ENCODE measurements around the gene GRIK4. TPM values are rescaled to one million over a fixed set of nuclear protein-coding genes. Genes with fewer than 3 reads are reported as not detected.

GRIK4 gene
- total RNA-seq, 1 experiment from 2014 or later = 3.3 TPM

- TF ChIP-seq ATF3 (CRISPR knock-in tag; conservative IDR thresholded peaks at IDR 0.05) = no peak
- H3K27me3 Mint-ChIP-seq (ENCODE audit: low read depth) = no peaks in the 10 kb centered on the region; the same call in 1 of the 2 replicates
- ChIA-PET POLR2A (interaction anchor here (0.8 kb wide), 1 partner anchor 12 kb away, joined by 3 read pairs; no protein-coding TSS in a partner anchor), CTCF (interaction anchor here (1.1 to 2.3 kb wide), 3 partner anchors 11 to 37 kb away, joined by 3 to 10 read pairs (median 5); no protein-coding TSS in a partner anchor)
- no peak for ATAC-seq
- peaks cover 8% of the 10 kb centered on the region; the same call in 1 of the 2 replicates for H3K36me3 Mint-ChIP-seq
- peaks cover 10% of the 10 kb centered on the region for H3K9me3 Mint-ChIP-seq
- H3K27ac Mint-ChIP-seq = no peak overlapping the region
- H3K4me3 Mint-ChIP-seq = no peak overlapping the region; the same call in 1 of the 2 replicates
- DNase-seq (ENCODE audit: low spot score) = no peak
- peaks cover 51% of the 10 kb centered on the region for H3K4me1 Mint-ChIP-seq
Measured at GRCh38 chr11:120526241-120526640, 14.7 kb downstream of the GRIK4 start.

GRCh38 chr11:120527111-120527761 lies 15.7 kb downstream of the GRIK4 start:
- Mint-ChIP-seq H3K4me1 (peaks cover 48% of the 10 kb centered on the region), H3K4me3 (peak overlapping the region; percentile 25; the same call in 1 of the 2 replicates), H3K36me3 (peaks cover 8% of the 10 kb centered on the region; the same call in 1 of the 2 replicates), H3K27ac (peak overlapping the region; percentile 89), H3K27me3 (ENCODE audit: low read depth) (no peaks in the 10 kb centered on the region; the same call in 1 of the 2 replicates), H3K9me3 (peaks cover 10% of the 10 kb centered on the region)
- DNase-seq (ENCODE audit: low spot score) (peak; percentile 86), ATAC-seq (peak; percentile 91)
- ChIA-PET POLR2A (interaction anchor here (1.0 kb wide), 1 partner anchor 22 kb away, joined by 3 read pairs; no protein-coding TSS in a partner anchor), CTCF (interaction anchor here (0.5 to 2.3 kb wide), 18 partner anchors 9 to 275 kb away, joined by 3 to 21 read pairs (median 4); partner anchors contain the start of gene GRIK4)
- TF ChIP-seq FOXP1 (CRISPR knock-in tag; IDR thresholded peaks at IDR 0.05; ENCODE audit: borderline replicate concordance) (no peak), MAX (CRISPR knock-in tag; IDR thresholded peaks at IDR 0.05) (peak; percentile 26; the same call in 1 of the 2 replicates), TP53 (CRISPR knock-in tag; IDR thresholded peaks at IDR 0.05) (no peak), RORB (CRISPR knock-in tag; IDR thresholded peaks at IDR 0.05) (no peak), JAZF1 (CRISPR knock-in tag; IDR thresholded peaks at IDR 0.05) (no peak), ETV6 (CRISPR knock-in tag; IDR thresholded peaks at IDR 0.05) (peak; percentile 91), ATF1 (CRISPR knock-in tag; IDR thresholded peaks at IDR 0.05) (no peak; the same call in 1 of the 2 replicates), ZNF425 (CRISPR knock-in tag; conservative IDR thresholded peaks at IDR 0.05) (no peak), ZNF219 (CRISPR knock-in tag; IDR thresholded peaks at IDR 0.05; ENCODE audit: borderline replicate concordance) (no peak), GABPB1 (CRISPR knock-in tag; IDR thresholded peaks at IDR 0.05) (no peak), MYBL2 (CRISPR knock-in tag; IDR thresholded peaks at IDR 0.05) (no peak), MLX (CRISPR knock-in tag; IDR thresholded peaks at IDR 0.05) (no peak), HMGXB4 (CRISPR knock-in tag; IDR thresholded peaks at IDR 0.05) (peak; percentile 69; the same call in 1 of the 2 replicates), MXD4 (CRISPR knock-in tag; IDR thresholded peaks at IDR 0.05; ENCODE audit: borderline replicate concordance) (0 out of 2 replicates have a peak, but pooled peaks have one; percentile 17), ATF3 (CRISPR knock-in tag; conservative IDR thresholded peaks at IDR 0.05) (no peak), ZNF121 (CRISPR knock-in tag; IDR thresholded peaks at IDR 0.05) (0 out of 2 replicates have a peak, but pooled peaks have one; percentile 1), ZBTB21 (CRISPR knock-in tag; IDR thresholded peaks at IDR 0.05; ENCODE audit: borderline replicate concordance) (no peak; the same call in 1 of the 2 replicates), E2F5 (CRISPR knock-in tag; IDR thresholded peaks at IDR 0.05) (no peak; the same call in 1 of the 2 replicates), ZSCAN18 (CRISPR knock-in tag; IDR thresholded peaks at IDR 0.05) (no peak), GTF2I (CRISPR knock-in tag; conservative IDR thresholded peaks at IDR 0.05) (no peak), PRRX2 (CRISPR knock-in tag; IDR thresholded peaks at IDR 0.05) (no peak), CREB1 (CRISPR knock-in tag; IDR thresholded peaks at IDR 0.05) (0 out of 2 replicates have a peak, but pooled peaks have one; percentile 18), EMX1 (CRISPR knock-in tag; IDR thresholded peaks at IDR 0.05) (0 out of 2 replicates have a peak, but pooled peaks have one; percentile 36), SOX15 (CRISPR knock-in tag; IDR thresholded peaks at IDR 0.05) (no peak)

Measured in WTC11 (cell line).